Activated CD4-positive, alpha-beta T cell treated with anti-CD3 and anti-CD28 coated beads, Interleukin-2, amount 50 U/mL, for 24 hours (primary cell): ENCODE results near the gene RDH16.
A peak's percentile ranks its signal among the peaks of the same experiment; 100 is the strongest.
"Not testable (repeated sequence)": the region's sequence is repeated elsewhere in the genome, so short reads cannot be mapped to it uniquely, and the experiment has no call there.

Source experiments
- DNase-seq, 2 donors: peaks; one replicate each; pipeline ENCODE4 v3.0.0-alpha.2; 2020; ENCODE audit warnings: low read depth in 1 of 2, low spot score in 1 of 2

RDH16 gene

DNA sequence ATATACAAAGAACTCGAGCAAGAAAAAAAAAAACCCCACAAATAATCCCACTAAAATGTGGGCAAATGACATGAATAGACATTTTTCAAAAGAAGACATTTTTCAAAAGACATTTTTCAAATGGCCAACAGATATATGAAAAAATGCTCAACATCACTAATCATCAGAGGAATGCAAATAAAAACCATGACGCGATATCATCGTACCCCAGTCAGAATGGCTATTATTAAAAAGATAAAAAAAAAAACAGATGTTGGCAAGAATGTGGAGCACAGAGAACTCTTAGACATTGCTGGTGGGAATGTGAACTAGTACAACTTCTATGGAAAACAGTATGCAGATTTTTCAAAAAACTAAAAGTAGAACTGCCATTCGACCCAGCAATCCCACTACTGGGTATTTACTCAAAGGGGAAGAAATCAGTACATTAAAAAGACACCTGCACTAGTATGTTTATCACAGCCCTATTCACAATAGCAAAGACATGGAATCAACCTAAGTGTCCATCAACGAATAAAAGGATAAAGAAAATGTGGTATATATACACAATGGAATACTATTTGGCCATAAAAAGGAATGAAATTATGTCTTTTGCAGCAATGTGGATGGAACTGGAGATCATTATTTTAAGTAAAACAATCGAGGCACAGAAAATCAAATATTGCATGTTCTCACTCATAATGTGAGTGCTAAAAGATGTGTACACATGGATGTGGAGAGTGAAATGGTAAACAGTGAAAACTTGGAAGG, 32.6 kb upstream of the RDH16 start:
- DNase-seq: no peak

DNA sequence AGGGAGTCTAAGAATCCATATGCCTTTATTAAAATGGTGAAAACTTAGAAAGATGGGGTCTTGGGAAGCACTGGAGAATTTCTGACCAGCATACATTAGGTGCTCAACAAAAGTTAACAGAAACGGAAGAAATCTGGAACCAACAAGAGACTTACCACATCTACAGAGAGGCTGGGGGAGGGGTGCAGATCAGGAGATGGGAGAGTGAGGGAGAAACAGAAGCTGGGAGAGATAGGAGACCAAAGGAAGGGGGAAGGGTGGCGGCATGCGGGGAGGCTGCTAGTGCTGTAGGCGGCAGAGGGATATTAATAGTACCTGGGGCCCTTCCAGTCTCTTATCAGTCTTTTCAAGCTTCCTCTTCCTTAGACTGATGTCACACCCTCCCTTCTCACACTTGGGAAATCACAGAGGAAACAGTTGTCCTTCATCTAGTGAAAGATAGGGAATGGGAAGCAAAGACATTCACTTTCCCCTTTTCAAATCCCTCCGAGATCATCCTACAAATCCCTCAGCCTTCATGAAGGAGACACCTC, 30.9 kb upstream of the RDH16 start:
- DNase-seq: no peak

DNA sequence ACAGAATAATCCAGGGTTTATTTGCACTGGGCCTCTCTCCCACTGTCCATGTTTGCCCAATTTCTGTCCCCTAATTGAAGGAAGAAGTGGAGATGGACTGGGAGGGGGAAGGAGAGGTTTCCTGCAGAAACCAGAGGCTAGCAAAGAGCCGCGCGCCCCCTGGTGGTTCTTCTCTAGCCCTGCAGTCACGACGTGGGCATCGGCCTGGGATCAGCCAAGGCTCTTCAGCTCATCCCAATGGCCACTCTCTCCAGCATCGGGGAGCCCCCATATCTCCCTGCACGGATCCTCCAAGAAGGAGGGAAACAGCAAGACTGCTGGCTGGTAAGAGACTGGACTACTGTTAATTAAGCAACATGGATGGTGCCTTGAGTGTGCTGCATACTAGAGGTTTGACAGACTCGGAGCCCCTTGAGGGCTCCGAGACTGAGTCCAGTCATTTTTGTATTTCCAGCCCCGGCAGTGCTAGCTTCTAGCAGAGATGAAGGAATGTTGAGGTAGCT, 30.2 kb upstream of the RDH16 start:
- peak; percentile 63 to 68 for DNase-seq

DNA sequence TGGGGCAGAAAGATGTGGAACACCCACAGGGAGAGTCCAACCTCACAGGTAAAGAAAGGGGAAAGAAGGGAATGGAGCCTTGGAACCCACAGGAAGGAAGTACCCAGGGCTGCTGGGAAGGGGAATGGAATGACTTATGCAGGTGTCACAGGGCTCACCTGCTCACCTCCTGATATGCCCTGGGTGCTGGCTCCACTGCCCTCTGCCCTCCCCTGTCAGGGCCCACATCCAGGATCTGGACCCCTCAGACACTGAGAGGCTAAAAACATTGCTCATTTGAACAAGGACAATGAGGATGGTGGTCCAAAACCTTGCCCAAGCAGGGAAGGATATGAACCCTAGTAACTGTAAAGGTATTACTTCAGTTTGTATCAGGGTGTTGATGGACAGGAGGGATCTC, 29.6 kb upstream of the RDH16 start:
- no peak for DNase-seq

DNA sequence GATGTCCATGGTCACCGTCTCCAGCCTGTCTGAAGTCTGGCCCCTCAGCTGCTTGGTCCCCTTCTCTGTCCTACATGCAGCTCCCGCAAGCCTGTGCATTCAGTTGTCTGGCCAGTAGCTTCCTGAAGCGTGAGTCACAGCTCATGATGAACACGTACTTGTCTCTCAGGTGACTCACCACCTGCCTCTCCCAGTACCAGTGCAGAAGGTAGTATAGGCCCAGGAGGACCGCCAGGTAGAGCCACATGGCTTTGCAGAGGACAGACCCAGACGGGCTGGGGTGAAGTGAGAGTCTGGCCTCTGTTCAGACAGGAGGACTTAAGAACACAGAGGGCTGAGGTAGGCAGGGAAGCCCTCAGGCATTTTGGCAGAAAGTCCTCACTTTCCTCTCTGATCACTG, 28.3 kb upstream of the RDH16 start:
- DNase-seq: not testable (repeated sequence)

DNA sequence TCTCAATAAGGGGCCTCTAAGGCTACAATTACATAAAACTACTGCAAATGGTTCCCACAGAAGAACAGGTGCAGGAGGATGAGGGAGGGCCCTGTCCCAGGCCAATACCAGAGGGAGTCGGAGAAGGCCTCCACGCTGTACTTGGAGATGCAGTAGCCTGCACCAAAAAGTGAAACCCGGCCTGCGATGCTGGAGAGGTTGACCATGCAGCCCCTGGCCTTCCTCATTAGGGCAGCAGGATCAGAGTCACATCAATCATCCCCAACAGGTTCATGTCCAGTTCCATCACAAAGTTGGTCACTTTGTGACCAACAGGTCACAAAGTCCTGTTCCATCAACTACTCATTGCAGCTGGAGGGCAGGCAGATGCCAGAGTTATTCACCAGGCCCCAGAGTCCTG, 26.0 kb upstream of the RDH16 start:
- no peak for DNase-seq

DNA sequence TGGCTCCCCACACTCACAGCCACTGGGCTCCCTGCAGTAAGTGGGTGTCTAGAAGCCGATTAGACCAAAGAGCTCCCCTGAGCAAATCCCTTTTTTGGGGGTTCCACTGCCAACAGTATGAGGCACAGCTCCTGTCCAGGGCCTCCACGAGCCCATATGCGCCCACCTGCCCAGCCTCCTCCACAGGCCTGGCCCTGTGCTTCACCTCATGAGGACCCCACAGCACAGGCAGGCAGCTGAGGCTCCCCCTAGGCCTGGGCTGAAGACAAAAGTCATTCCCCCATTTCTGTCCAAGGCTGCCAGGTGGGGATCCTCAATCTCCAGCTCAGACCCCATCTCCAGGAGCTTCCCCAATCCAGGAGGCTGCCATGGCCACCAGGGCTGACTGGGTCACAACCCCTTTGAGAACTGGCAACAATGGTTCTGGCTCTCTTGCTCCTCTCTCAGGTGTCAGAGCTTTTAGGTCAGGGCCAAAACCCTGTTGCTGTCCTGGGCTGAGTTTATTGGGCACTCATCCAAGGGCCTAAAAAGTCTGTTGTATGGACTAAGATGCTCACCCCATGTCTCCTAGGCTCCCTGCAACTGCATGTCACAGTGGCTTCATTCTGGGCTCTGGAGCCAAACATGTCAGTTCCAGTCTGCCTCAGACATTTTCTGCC, 25.3 kb upstream of the RDH16 start:
- DNase-seq: not testable (repeated sequence)

DNA sequence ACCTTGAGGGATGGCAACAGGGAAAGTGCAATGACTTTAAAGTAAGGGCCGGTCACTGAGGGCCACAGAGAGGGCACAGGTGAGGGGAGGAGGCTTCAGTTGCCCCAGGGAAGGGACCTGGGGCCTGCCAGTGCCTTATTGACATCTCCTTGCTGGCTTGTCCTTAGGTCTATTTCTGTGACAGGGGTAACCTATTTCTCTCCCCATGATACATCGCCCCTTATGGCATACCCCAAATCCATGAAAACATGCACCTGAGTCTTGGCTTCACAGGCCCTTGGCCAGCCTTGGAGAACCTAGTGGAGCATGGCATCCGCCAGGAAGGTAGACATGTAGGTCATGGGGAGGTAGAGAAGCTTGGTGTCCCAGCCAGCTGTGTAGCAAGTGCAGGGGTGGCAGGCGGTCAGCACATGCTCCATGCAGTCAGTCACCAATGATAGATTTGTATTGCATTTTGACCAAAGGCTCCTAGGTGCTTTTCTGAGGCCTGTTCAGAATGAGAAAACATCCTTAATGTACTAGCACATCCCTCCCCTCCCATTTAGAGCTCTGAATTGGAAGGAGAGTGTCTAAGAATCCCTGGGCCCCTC, 23.6 kb upstream of the RDH16 start:
- no peak for DNase-seq

DNA sequence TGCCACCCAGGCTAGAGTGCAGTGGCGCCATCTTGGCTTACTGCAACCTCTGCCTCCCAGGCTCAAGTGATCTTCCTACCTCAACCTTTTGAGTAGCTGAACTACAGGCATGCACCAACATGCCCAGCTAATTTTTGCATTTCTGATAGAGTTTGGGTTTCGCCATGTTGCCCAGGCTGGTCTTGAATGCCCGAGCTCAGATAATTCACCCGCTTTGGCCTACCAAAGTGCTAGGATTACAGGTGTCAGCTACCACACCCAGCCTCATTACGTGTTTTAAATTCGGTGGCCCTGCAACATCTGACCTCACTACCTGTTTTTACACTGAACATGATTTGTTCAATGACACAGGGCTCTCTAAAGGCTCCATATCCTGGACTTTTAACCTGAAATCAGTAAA, 22.9 kb upstream of the RDH16 start:
- no peak for DNase-seq

DNA sequence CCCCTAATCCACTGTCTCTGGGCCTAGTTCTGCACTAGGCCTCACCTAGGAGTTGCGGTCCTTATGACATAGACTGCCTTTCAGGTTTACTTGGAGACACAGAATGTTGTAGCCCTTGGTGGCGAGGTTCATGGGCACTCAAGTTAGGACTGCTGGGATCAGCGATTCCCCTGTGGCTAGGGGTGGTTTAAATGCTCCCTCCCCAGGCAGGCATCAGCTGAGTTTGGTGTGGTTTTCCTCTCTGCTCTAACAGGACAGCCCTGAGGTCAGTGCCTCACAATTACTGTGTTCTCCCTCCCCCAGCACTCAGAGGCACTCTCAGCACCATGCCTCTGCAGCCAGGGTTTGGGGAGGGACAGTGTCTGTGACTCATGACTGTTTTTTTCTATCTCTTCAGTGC, 22.2 kb upstream of the RDH16 start:
- DNase-seq: no peak

DNA sequence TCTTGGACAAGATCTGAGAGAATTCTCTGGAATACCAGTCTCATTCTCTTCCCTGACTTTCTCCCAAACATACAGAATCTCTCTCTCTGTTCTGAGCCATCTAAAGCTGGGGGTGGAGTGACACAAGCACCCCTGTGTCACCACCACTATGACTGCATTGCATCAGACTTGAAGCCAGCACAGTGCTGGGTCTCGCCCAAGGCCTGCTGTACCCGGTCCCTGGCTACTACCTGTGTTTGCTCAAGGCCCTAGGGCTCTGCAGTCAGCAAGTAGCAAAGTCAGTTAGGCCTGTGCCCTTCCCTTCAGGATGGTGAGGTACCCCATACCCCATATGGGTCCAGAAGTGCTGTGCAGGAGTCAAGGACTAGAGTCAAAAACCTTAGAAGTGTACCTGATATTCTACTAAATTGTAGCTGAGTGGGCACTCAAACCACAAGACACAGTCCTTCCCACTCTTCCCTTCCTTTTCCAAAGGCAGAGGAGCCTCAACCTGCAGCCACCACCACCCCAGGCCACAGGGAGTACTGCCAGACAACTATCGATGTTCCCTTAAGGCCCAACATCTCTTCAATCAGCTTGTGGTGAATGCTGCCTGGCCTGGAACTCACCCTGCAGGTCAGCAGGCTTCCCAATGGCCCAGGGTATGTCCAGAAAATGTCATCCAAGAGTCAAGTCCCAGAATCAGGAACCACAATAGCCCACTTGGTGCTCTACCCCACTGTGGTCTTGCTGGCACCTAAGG, 21.2 kb upstream of the RDH16 start:
- DNase-seq: no peak

DNA sequence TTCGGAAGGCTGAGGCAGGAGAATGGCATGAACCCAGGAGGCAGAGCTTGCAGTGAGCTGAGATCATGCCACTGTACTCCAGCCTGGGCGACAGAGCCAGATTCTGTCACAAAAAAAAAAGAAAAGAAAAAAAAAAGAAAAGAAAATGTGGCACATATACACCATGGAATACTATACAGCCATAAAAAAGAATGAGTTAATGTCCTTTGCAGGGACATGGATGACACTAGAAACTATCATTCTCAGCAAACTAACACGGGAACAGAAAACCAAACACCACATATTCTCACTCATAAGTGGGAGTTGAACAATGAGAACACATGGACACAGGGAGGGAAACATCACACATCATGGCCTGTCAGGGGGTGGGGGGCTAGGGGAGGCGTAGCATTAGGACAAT, 20.0 kb upstream of the RDH16 start:
- DNase-seq: not testable (repeated sequence)

DNA sequence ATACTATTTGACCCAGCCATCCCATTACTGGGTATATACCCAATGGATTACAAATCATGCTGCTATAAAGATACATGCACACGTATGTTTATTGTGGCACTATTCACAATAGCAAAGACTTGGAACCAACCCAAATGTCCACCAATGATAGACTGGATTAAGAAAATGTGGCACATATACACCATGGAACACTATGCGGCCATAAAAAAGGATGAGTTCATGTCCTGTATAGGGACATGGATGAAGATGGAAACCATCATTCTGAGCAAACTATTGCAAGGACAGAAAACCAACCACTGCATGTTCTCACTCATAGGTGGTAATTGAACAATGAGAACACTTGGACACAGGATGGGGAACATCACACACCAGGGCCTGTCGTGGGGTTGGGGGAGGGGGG, 16.8 kb upstream of the RDH16 start:
- not testable (repeated sequence) for DNase-seq

DNA sequence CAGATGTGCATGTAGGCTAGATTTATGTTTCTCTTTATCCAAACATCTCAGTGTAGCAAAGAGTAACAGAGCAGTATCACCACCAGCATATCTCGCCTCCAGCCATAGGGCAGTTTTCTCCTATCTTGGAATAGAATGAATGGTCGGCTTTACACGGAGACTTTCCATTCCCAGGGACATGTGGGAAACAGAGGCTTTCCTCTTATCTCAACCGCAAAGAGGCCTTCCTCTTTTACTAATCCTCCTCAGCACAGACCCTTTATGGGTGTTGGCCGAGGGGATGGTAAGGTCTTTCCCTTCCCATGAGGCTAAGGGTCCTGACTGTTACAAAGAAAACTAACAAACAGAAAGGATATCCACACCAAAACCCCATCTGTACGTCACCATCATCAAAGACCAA, 11.5 kb upstream of the RDH16 start:
- DNase-seq: not testable (repeated sequence)

DNA sequence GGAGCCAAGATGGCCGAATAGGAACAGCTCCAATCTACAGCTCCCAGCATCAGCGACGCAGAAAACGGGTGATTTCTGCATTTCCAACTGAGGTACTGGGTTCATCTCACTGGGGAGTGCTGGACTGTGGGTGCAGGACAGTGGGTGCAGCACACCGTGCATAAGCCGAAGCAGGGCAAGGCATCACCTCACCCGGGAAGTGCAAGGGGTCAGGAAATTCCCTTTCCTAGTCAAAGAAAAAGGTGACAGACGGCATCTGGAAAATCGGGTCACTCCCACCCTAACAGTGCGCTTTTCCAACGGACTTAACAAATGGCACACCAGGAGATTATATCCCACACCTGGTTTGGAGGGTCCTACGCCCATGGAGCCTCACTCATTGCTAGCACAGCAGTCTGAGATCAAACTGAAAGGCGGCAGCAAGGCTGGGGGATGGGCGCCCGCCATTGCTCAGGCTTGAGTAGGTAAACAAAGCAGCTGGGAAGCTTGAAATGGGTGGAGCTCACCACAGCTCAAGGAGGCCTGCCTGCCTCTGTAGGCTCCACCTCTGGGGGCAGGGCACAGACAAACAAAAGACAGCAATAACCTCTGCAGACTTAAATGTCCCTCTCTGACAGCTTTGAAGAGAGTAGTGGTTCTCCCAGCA, 8.7 kb upstream of the RDH16 start:
- DNase-seq: not testable (repeated sequence)

DNA sequence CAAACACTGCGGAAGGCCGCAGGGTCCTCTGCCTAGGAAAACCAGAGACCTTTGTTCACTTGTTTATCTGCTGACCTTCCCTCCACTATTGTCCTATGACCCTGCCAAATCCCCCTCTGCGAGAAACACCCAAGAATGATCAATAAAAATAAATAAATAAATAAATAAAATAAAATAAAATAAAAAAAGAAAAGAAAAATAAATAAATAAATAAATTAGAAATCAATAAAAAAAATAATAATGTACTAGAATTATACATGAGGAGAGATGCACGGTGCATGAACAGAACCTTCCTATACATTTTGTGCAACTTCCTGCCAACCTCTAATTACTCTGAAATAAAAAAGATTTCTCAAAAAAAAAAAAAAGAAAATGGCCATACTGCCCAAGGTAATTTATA, 7.7 kb upstream of the RDH16 start:
- not testable (repeated sequence) for DNase-seq

DNA sequence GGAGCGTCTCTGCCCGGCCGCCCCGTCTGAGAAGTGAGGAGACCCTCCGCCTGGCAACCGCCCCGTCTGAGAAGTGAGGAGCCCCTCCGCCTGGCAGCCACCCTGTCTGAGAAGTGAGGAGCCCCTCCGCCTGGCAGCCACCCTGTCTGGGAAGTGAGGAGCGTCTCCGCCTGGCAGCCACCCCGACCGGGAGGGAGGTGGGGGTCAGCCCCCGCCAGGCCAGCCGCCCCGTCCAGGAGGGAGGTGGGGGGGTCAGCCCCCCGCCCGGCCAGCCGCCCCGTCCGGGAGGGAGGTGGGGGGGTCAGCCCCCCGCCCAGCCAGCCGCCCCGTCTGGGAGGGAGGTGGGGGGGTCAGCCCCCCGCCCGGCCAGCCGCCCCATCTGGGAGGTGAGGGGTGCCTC, 6.1 kb upstream of the RDH16 start:
- not testable (repeated sequence) for DNase-seq

DNA sequence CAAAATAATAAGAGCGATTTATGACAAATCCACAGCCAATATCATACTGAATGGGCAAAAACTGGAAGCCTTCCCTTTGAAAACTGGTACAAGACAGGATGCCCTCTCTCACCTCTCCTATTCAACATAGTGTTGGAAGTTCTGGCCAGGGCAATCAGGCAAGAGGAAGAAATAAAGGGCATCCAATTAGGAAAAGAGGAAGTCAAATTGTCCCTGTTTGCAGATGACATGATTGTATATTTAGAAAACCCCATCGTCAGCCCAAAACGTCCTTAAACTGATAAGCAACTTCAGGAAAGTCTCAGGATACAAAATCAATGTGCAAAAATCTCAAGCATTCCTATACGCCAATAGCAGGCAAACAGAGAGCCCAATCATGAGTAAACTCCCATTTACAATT, 4.8 kb upstream of the RDH16 start:
- not testable (repeated sequence) for DNase-seq

DNA sequence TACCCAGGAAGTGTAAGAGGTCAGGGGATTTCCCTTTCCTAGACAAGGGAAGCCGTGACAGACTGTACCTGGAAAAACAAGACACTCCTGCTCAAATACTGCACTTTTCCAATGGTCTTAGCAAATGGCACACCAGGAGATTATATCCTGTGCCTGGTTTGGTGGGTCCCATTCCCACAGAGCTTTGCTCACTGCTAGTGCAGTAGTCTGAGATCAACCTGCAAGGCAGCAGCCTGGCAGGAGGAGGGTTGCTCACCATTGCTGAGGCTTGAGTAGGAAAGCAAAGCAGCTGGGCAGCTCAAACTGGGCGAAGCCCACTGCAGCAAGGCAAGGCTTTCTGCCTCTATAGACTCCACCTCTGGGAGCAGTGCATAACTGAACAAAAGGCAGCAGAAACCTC, 1.0 kb upstream of the RDH16 start:
- no peak for DNase-seq

DNA sequence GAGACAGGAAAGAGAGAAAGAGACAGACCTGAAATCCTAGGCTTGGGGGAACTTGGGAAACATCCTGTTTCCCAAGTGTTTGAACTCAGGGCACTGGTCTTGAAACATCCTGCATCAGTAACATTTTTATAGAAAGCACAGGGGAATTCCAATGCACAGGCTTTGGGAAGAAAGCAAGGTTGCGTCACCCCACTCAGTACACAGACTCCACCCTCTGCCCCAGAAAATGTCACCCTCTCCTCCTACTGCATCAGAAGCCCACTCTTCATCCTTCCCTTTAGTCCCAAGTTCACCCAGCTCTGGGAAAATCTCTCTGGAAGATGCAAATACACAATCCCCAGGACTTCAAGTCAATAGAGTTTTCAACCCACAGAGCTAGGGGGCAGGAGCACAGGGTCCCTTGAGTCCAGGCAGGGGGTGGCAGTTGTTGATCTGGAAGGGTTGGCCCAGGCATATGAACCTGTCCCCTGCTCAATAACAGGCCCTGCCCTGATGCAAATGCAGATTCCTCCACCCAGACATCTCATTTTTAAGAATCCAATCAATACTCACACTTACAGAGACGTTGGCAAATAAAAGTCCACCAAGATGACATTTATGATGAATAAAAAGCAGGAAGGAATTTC, 1.7 kb downstream of the RDH16 start:
- no peak for DNase-seq
